Measurements from ENCODE around the gene G6PC1.
A peak's percentile ranks its signal among the peaks of the same experiment; 100 is the strongest.
"Not testable (repeated sequence)": the region's sequence is repeated elsewhere in the genome, so short reads cannot be mapped to it uniquely, and the experiment has no call there.

G6PC1 gene

DNA sequence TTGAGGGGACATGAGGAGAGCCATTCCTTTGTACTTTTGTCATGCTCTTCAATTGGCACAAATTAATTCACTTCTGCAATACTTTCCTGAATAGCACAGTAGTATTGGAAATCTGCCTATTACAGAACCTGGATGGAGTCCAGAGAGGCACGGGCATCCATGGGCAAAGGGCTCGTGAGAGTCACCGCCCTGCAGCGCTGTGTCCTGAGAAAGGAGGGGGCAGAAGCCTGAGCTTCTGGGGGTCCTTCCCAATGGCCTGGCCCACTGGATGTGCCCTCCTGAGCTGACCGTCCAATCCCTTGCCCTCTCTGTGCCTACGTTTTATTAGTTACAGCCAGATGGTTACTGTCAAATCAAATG is 3.5 kb downstream of the G6PC1 start:
- DNase-seq, result no peak

DNA sequence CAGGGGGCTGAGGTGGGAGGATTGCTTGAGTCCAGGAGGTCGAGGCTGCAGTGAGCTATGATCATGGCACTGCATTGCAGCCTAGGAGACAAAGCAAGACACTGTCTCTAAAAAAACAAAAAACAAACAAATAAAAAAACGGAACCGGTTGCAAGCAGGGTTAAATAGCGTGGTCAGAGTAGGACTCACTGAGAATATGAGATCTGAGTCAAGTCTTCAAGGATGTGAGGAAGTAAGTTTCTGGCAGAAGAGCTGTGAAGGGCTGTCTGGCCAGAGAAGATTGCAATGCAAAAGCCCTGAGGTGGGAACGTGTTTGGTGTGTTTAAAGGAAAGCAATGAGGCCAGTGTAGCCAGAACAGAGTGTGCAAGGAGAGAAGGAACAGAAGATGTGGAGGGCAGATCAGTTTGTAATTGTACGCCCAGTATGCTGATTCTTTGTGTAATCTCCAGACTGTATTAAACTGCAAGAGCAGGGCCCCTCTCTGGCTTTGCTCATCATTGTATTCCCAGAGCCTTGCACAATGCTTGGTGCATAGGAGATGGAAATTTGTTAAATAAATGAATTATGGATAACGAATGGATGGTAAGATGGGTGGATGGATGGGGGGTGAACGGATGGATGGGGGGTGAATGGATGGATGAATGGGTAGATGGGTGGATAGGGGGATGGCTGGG is 6.3 kb downstream of the G6PC1 start:
- no peak for DNase-seq

GRCh38 chr17:42908872-42909700 is 8.5 kb downstream of the G6PC1 start:
- DNase-seq, result no peak

DNA sequence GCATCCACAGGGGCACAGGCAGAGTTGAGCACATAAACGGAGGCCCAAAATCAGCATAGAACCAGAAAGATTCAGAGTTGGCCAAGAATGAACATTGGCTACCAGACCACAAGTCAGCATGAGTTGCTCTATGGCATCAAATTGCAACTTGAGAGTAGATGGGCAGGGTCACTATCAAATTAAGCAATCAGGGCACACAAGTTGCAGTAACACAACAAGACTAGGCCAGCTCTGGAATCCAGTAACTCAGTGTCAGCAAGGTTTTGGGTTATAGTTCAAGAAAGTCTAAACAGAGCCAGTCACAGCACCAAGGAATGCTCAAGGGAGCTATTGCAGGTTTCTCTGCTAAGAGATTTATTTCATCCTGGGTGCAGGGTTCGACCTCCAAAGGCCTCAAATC is 12.9 kb downstream of the G6PC1 start:
- DNase-seq, result no peak

DNA sequence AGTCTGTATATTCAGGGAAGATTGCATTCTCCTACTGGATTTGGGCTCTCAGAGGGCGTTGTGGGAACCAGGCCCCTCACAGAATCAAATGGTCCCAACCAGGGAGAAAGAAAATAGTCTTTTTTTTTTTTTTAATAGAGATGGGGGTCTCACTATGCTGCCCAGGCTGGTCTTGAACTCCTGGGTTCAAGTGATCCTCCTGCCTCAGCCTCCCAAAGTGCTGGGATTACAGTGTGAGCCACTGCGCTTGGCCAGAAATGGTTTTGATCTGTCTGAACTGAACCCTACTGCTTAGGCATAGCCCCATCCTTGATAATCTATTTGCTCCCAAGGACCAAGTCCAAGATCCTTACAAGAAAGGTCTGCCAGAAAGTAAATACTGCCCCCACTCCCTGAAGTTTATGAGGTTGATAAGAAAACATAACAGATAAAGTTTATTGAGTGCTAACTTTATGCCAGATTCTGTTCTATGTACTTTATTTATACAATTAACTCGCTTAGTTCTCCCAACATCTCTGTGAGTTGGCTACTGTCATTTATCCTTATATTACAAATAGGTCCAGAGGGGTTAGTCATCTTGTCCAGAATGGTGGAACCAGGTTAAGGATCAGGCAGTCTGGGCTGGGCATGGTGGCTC is 13.5 kb downstream of the G6PC1 start:
- no peak for DNase-seq

DNA sequence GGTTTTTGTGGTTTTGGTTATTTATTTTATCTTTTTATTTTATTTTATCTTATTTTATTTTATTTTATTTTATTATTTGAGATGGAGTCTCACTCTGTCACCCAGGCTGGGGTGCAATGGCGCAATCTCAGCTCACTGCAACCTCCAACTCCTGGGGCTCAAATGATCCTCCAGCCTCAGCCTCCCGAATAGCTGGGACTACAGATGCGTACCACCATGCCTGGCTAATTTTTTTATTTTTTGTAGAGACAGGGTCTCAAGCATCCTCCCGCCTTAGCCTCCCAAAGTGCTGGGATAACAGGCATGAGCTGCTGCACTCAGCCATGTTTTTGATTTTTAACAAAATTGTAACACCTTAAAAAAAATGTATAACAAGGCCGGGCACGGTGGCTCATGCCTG is 14.7 kb downstream of the G6PC1 start:
- DNase-seq, result not testable (repeated sequence)

GRCh38 chr17:42916388-42917235 is 16.0 kb downstream of the G6PC1 start:
- DNase-seq, result not testable (repeated sequence)

- no peak for DNase-seq
Measured at GRCh38 chr17:42917236-42917603, 16.6 kb downstream of the G6PC1 start.

- DNase-seq, result peak; percentile 90
Measured at GRCh38 chr17:42918902-42919521, 18.4 kb downstream of the G6PC1 start.

GRCh38 chr17:42919522-42920077 is 19.0 kb downstream of the G6PC1 start:
- DNase-seq, result not testable (repeated sequence)

DNA sequence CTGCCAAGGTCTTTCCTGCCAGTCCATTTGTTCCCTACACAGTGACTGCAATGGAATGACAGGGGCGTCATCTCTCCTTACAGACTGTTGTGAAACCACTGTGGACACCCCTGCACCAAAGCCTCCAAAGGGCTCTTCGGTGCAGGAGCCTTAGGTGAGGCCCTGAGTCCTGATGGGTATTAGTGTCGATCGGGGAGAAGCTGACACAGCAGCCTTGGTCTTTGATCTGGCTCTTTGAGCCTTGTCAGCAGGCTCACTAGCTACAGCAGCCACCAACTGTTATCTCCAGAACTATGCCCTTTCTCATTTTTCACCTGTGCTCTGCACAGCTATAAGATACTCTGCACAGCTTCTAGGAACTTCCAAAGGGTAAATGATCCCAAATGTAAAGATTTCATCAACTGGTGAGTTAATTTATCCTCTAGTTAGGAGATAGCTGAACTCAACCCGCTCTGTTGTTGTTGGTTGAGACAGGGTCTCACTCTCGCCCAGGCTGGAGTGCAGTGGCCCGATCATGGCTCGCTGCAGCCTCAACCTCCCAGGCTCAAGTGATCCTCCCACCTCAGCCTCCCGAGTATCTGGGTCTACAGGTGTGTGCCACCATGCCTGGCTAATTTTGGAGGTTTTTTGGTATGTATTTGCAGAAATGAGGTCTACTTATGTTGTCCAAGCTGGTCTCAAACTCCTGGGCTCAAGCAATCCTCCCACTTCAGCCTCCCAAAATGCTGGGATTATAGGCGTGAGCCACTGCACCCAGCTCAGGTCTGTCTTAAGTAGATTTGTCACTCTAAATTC is 19.7 kb downstream of the G6PC1 start:
- DNase-seq, result peak; percentile 28

DNA sequence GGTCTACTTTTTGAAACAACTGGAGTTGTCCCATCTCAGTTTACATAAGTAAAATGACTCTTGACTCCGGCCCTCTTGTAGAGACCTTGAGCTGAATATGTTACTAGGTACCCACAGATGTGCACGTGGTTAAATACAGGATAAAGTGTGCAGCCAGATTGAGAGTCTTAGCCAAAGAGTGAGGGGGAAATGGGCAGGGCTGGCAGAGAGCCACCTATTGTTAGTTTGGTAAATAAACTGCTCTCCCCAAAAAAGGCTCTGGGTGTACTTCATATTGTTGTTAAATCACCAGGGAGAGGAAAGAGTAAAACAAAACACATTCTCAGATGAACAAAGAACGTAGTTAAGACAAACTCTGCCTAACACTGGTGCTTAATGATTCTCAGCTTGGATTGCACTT is 20.3 kb downstream of the G6PC1 start:
- DNase-seq, result no peak

GRCh38 chr17:42922294-42922693 is 21.7 kb downstream of the G6PC1 start:
- no peak for DNase-seq

GRCh38 chr17:42923472-42923871 is 22.9 kb downstream of the G6PC1 start:
- not testable (repeated sequence) for DNase-seq

- DNase-seq, result no peak
Measured at GRCh38 chr17:42924891-42925290, 24.3 kb downstream of the G6PC1 start.

DNA sequence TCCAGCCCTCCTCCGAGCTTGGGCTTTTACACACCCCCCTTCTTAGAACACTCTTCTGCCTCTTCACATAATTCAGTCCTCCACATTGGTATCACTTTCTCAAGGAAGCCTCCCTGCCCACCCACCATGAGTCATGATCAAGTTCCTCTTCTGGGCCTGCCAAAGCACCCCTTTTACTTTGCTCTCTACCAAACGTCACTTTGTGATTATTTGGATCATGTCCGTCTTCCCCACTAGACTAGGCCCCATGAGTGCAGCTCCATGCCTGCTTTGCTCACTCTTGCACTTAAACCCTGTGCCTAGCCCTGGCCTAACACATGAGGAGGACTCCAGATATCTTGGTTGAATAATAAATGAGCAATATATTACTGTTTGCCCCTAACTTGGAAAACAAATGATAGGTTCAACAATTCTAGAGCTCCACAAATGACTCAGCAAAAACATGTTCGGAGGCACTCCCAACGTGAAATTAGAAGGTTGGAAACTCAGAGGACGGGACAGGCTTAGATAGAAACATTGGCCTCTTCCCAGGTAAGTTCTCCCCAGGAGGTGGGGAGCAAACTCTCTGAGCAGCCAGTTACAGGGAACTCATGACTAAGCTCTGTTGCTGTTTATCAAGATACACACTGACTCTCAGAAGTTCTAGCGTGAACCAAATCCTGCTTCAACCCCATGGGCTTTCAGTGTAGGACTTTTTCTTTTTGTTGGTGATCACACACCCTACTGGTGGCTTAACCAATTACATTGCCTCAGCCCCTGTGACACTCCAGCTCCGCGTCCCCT is 28.3 kb downstream of the G6PC1 start:
- peak; percentile 60 for DNase-seq

DNA sequence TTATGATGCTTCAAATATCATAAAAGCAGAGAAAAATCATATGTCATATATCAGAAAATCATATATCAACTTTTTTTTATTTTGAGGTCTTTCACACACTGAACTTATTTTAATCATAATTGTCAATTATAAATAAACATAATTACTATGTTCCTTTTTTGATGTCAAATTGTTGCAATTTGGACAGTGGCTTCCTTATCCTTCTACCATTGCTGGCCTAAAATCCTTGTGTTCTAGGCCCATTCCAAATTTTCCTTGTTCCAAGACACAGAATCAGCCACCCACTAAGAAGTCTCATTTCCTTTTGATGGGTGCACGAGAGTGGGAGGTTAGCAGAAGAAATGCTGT is 28.9 kb downstream of the G6PC1 start:
- no peak for DNase-seq

DNA sequence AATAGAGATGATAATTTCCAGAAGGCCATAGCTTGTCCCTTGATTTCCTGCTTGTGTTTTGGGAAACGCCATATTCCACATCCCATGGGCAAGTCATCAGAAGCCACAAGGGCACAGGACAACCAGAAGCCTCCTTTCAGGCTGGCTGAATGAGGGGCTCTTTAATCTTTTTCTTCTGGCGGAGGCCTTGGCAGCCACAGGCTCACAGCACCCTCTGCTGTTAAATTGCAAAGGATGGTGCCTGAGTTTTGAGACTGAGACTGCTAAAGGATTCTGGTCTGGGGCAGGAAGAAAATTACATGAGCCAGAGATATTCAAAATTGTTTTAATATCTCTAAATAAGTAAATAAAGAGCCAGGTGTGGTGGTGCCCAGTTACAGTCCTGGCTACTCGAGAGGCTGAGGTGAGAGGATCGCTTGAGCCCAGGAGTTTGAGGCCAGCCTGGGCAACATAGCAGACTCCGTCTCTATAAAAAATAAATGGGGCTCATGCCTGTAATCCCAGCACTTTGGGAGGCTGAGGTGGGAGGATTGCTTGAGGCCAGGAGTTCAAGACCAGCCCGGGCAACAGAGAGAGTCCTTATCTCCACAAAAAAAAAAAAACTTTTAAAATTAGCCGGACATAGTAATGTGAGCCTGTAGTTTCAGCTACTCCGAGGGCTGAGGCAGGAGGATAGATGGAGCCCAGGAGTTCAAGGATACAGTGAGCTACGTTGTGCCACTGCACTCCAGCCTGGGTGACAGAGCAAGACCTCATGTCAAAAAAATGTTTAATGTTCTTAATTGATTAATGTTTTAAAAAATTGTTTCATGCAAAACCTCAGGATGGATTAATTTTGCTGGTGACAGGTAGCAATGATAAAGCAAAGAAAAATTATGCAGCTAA is 37.4 kb downstream of the G6PC1 start:
- peak; percentile 64 for DNase-seq

DNA sequence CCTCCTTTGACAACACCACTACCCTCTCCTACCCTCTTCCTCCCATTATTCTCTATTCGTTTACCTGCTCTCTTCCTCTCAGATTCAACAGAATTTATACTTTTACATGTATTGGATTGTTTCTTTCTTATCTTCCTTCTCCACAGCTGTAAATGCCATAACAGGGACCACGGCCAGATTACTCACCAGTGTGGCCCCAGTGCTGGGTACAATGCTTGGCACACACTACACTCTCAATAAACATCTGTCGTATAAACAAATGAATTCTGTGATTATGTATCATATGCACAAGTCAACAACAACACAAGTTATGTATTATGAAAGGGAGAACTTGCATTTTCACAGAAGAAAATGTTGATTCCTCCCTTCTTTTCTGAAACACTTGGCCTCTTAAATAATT is 43.6 kb downstream of the G6PC1 start:
- DNase-seq, result no peak

DNA sequence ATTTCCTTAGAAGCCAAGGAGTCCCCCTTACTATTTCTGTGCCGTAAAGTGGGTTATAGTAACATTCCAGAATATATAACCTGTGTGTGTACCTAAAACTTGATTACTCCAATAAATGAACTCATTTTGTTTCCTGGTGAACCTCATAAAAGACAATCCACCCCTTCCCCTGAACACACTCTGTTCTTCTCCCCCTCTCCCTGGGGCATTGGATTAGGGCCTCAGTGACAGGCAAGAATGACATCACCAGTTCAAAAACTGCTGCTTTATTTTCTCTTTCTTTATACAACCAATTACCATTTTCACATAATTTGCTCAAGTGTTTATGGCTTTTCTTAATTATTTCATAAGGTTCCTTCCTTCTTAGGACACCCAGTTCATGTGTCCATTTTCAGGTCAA is 46.2 kb downstream of the G6PC1 start:
- DNase-seq, result no peak

Measured in NCI-H146 (cell line).